NCI-H2081 treated with DMSO at 0.1 percent for 48 hours (cell line): ENCODE results near the gene GUCY1A2.

Experiments
- DNase-seq: peaks from one replicate; lab custom pipeline; 2025; lab: John Stamatoyannopoulos, UW

The GUCY1A2 gene

GRCh38 chr11:106733635-106734034 is 284.6 kb downstream of the GUCY1A2 start:
- DNase-seq, result no peak

DNA sequence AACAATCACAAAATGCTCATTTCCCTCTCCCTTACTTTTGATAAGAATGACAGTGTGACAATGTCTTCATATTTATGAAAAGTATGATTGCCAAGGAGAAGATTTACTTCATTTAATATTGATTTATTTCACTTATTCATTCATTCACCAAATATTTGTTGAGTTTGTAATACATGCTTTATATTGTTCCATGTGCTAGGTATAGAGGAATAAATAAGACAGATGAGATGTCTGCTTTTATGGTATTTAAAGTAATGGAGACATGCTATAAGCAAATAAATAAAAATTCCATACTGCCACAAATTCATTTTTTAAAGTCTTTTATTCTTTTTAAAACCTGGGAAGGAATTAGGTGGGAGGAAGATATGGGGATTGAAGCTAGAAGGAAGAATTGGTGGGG is 289.4 kb downstream of the GUCY1A2 start:
- no peak for DNase-seq

DNA sequence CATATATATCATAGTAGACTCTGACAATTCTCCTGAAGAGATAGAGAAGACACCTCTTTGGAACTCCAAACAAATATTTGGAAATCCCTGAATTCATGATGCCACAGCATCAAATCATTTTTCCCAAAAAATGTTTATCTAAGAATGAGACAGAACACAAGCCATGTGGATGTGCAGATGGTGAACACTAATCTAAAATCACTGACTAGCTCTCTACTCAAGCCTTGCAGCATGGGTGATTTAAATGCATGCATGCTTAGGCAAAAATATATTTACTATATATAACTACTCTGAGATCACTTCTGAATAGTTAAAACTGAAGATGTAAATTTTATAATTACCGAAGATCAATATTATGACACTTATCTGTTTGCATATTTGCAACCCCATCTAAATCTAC is 289.9 kb downstream of the GUCY1A2 start:
- DNase-seq, result no peak

GRCh38 chr11:106727256-106727655 is 291.0 kb downstream of the GUCY1A2 start:
- DNase-seq, result no peak

- DNase-seq, result no peak
These were observed 293.9 kb downstream of the GUCY1A2 start for GRCh38 chr11:106724293-106724892.

- DNase-seq, result no peak
These were observed 295.2 kb downstream of the GUCY1A2 start for GRCh38 chr11:106723071-106723470.

GRCh38 chr11:106717222-106717621 is 301.1 kb downstream of the GUCY1A2 start:
- no peak for DNase-seq

DNA sequence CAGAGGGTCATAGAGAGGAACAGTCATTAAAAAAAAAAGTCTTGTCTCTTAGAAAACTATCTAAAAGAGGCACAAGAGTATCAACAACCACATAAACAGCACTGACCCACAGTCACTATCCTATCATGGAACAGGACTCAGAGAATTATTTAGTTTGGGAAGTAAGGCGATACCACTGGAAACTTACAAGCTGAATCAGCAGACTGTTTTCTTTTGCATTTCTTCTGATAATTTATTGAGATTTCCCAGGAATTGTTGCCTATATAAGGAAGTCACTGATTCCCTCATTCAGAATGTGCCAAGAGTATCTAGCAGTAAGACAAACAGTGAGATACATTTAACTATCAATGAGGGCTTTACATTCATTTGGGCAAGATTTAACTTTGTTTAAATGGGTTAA is 304.1 kb downstream of the GUCY1A2 start:
- DNase-seq, result no peak

DNA sequence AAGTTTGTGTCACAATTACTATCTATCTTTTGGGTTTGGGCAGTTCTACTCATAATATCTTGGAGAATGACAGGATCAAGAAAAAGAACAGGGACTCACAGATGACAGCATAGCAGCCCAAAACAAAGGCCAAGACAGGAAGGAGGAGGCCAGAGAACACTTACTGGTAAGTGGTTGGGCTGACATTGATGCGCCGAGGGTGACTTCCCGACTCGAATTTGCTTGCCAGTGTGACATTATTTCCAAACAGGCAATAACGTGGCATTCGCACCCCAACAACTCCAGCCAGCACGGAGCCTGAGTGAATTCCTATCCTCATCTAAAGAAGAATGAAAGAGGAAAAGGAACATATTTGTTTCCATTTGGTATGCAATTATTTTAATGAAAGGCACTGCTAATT is 309.9 kb downstream of the GUCY1A2 start:
- DNase-seq, result no peak

GRCh38 chr11:106706355-106706754 is 311.9 kb downstream of the GUCY1A2 start:
- DNase-seq, result no peak

- no peak for DNase-seq
These were observed 315.5 kb downstream of the GUCY1A2 start for GRCh38 chr11:106702805-106703204.

- DNase-seq, result no peak
These were observed 321.2 kb downstream of the GUCY1A2 start for GRCh38 chr11:106697058-106697457.

DNA sequence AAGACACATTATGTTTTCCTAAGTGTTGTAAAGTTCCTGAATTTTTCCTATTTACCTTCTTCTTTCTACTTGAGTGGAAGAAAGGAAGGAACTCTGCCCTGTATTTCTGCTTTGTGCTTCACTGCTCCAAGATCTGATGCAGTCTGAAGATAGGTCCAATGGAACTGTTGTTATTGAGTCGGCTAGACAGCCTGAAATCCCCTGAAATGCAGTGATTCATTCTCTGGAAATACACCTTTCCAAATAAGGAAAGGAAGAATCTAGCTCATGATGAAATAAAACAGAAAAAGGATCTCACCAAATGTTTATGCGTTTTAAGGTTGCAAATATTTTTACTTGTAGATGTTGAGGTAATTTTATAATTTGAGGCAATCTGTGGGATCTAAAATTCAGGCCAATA is 322.8 kb downstream of the GUCY1A2 start:
- no peak for DNase-seq

DNA sequence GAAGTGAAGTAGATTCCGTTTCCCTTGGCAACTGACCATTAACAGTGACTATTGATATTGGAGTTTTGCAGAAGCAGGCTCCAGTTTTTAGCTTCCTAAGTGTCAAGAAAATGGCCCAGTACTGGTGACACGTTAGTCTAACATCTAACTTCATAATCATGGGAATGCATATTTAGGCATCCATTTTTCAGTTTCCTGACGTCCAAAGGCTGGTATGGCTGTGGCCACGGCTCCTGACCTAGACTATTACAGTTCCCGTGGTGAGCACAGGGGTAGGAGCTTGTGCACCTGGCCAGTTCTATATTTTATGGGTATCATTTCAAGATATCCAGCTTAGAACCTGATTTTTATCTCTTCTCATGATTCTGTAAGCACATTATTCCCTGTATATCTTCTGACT is 323.8 kb downstream of the GUCY1A2 start:
- no peak for DNase-seq

- DNase-seq, result no peak
These were observed 326.4 kb downstream of the GUCY1A2 start for GRCh38 chr11:106691807-106692365.

DNA sequence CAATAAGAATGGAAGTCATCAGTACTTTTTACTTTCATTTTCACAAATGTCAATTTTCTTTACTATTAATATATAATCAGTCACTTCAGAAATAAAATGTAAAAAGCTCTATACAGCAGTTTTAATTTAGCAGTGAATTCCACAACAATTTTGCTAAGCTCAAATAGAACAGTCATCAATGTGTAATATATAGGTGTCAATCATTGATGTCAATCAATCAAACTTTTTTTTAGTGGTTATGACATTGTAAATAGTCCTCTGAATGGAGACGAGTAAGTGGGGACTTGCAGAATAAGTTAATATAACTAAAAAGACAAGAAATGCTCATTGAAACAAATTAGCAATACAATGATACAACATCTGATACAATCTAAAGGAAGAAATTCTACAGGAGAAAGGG is 327.4 kb downstream of the GUCY1A2 start:
- no peak for DNase-seq

DNA sequence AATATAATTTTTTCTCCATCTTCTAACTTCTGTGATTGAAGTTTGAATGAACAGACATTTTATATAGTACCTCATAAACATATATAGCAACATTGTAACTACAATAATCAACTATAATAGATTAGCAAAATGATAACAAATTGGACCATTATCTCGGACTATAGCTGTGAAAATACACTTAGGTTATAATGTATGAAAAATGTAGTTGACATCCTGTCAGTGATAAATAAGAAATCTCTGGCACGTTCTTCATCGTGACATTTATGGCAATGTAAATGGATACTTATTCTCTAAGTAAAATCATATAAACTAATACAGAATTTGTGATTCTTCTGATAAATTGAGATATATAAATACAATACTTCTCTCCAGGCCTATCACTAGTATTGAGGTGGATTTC is 333.3 kb downstream of the GUCY1A2 start:
- no peak for DNase-seq

DNA sequence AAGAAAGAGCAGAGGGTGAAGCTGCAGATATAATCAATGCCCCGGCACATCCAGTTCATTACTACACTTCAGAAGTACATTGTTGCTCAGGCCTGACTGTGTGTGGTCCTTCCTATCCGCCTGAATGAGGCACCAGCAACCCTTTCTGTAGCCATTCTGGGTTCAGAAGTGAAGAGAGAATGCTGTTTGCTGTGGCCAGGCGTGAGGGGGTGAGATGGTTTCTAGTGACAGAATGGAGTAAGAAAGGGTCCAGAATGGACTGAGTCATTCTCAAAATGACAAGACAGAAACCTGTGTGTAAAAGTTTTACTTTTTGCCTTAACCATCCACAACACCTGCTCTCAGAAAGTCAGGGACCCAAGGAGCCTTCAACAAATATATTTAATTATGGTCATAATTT is 334.8 kb downstream of the GUCY1A2 start:
- DNase-seq, result no peak

DNA sequence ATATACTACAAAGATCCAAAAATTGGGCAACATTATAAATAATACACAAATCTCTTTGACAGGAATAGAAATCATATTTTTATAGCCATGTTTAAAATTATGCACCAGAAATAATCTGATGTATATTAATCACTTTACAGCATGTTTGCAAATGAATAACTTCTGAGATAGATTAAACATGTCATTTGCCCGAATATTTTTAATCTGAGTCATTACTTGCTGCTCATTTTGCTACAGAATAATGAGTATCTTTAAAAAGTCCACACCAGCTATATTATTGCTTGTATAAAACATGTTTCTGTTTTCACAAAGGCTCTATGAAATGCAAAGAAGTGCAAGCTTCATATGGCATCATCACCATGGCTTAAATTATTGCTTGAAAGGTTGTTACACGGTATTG is 336.8 kb downstream of the GUCY1A2 start:
- no peak for DNase-seq

GRCh38 chr11:106679581-106679980 is 338.7 kb downstream of the GUCY1A2 start:
- DNase-seq, result no peak

DNA sequence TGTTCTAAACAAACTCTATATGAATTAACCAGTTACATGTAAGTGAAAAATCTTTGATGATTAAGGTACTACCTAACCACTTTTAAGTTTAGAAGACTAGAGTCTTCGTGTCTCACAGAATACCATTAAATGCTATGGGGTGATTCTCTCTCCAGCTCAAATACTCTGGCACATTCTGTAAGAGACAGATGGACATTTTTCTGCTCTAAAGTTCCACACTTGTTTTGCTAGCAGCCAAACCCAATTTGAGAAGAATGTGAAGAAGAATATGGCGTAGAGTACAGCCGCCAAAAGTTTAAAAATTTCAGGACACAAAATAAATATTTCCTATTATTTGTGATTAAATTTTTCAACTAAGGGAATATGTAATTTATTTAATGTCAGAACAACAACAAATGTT is 339.1 kb downstream of the GUCY1A2 start:
- no peak for DNase-seq

DNA sequence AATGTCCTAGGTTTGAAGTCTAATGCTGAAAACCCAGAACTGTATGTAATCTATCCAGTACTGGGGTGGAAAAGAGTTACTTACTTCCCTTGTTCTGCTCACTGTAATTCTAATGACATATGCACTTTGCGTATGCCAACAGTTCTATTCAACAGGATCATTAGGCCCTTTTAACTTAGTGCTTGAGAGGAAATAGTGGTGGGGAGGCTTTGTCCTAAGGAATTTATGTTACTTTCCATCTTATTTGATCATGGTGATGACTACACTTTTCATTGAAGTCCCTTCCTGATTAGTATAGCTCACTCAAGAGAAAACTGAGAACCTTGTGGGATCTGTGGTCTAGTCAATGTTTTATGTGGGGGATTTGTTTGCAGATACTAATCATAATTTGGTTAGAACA is 348.2 kb downstream of the GUCY1A2 start:
- no peak for DNase-seq

DNA sequence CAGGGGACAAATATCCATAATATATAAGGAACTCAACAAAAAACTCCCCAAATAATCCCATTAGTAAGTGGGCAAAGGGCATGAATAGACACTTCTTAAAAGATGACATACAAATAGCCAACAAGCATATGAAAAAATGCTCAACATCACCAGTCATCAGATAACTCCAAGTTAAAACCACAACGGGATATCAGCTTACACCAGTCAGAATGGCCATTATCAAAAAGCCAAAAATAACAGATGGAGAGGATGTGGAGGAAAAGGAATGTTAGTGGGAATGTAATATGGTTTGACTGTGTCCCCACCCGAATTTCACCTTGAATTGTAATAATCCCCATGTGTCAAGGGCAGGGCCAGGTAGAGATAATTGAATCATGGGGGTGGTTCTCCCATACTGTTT is 350.1 kb downstream of the GUCY1A2 start:
- DNase-seq, result no peak

DNA sequence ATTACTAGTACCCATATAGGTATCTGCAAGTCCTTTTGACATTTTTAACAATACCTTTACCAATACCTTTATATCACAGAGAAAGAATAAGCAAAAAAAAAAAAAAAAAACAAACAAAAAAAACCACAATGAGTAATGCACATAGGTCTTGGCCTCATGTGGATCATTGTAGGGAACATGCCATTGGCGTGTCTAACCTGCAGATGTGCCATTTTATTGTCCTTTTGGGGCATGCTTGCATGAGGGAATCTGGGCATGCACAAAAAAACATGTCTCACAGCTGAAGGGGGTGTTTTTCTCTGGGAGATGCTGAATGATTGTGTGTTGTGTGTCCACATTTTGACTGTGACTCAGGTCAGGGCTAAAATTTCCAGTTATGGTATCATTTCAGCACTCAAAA is 361.6 kb downstream of the GUCY1A2 start:
- DNase-seq, result no peak
